Muscle layer of colon (tissue), 2 donors: ENCODE measurements around the gene MAGIX.

Source experiments
- H3K27ac ChIP-seq: one replicate; pipeline ENCODE4 v1.7.0; 2013; ENCODE audit warnings: low read depth, mild to moderate bottlenecking, low read length, moderate library complexity
- H3K27me3 ChIP-seq, 2 donors: one replicate each; pipeline ENCODE4 v1.7.0; 2013; ENCODE audit warnings: low read length in 2 of 2, mild to moderate bottlenecking in 2 of 2; ENCODE audit not compliant: insufficient read depth in 2 of 2, control insufficient read depth in 1 of 2
- H3K36me3 ChIP-seq: one replicate; pipeline ENCODE4 v1.7.0; 2013; ENCODE audit warnings: mild to moderate bottlenecking, low read length; ENCODE audit not compliant: insufficient read depth
- H3K4me1 ChIP-seq: one replicate; pipeline ENCODE4 v1.7.0; 2013; ENCODE audit warnings: mild to moderate bottlenecking, low read length; ENCODE audit not compliant: insufficient read depth
- H3K4me3 ChIP-seq, 2 donors: one replicate each; pipeline ENCODE4 v1.7.0; 2013; ENCODE audit warnings: low read length in 2 of 2, low read depth in 1 of 2, mild to moderate bottlenecking in 1 of 2, moderate library complexity in 1 of 2
- H3K9ac ChIP-seq: one replicate; pipeline ENCODE4 v1.7.0; 2013; ENCODE audit warnings: low read length
- H3K9me3 ChIP-seq: one replicate; pipeline ENCODE4 v1.7.0; 2013; ENCODE audit warnings: mild to moderate bottlenecking, low read length
- donor health status: abdominal sarcoma.
- donor health status: Adenocarcinoma of cecum.

The MAGIX gene

GRCh38 chrX:49175435-49176274 is 13.1 kb downstream of the MAGIX start:
- Histone ChIP-seq H3K4me1 (peaks cover 5% of the 10 kb centered on the region), H3K9me3 (no peaks in the 10 kb centered on the region), H3K36me3 (peaks cover 17% of the 10 kb centered on the region), H3K27me3 (peaks cover 0 to 4% of the 10 kb centered on the region in 2 donors), H3K9ac (no peak overlapping the region), H3K27ac (no peak overlapping the region), H3K4me3 (no peak overlapping the region)

GRCh38 chrX:49176421-49177326 is 14.1 kb downstream of the MAGIX start:
- peaks cover 0 to 4% of the 10 kb centered on the region in 2 donors for H3K27me3 ChIP-seq
- H3K9ac ChIP-seq: no peak overlapping the region
- H3K4me3 ChIP-seq: no peak overlapping the region
- H3K36me3 ChIP-seq: peaks cover 17% of the 10 kb centered on the region
- H3K9me3 ChIP-seq: no peaks in the 10 kb centered on the region
- H3K4me1 ChIP-seq: peaks cover 5% of the 10 kb centered on the region
- H3K27ac ChIP-seq: peak overlapping the region; percentile 32

GRCh38 chrX:49177338-49177833 is 14.8 kb downstream of the MAGIX start:
- peaks cover 5% of the 10 kb centered on the region for H3K4me1 ChIP-seq
- H3K27me3 ChIP-seq: peaks cover 0 to 4% of the 10 kb centered on the region in 2 donors
- H3K27ac ChIP-seq: peak overlapping the region; percentile 52
- H3K4me3 ChIP-seq: no peak overlapping the region
- peaks cover 17% of the 10 kb centered on the region for H3K36me3 ChIP-seq
- H3K9me3 ChIP-seq: no peaks in the 10 kb centered on the region
- H3K9ac ChIP-seq: no peak overlapping the region

- peaks cover 5% of the 10 kb centered on the region for H3K4me1 ChIP-seq
- H3K27ac ChIP-seq: no peak overlapping the region
- H3K9me3 ChIP-seq: no peaks in the 10 kb centered on the region
- no peak overlapping the region for H3K4me3 ChIP-seq
- H3K36me3 ChIP-seq: peaks cover 17% of the 10 kb centered on the region
- H3K9ac ChIP-seq: no peak overlapping the region
- H3K27me3 ChIP-seq: peaks cover 0 to 4% of the 10 kb centered on the region in 2 donors
Measured at GRCh38 chrX:49177873-49178480, 15.4 kb downstream of the MAGIX start.

- H3K4me3 ChIP-seq: no peak overlapping the region
- no peak overlapping the region for H3K27ac ChIP-seq
- peaks cover 0 to 4% of the 10 kb centered on the region in 2 donors for H3K27me3 ChIP-seq
- peaks cover 5% of the 10 kb centered on the region for H3K4me1 ChIP-seq
- no peak overlapping the region for H3K9ac ChIP-seq
- no peaks in the 10 kb centered on the region for H3K9me3 ChIP-seq
- peaks cover 17% of the 10 kb centered on the region for H3K36me3 ChIP-seq
Measured at GRCh38 chrX:49178537-49178936, 16.0 kb downstream of the MAGIX start.

GRCh38 chrX:49179358-49179757 is 16.8 kb downstream of the MAGIX start:
- no peak overlapping the region for H3K4me3 ChIP-seq
- H3K36me3 ChIP-seq: peaks cover 12% of the 10 kb centered on the region
- H3K27me3 ChIP-seq: peaks cover 0 to 4% of the 10 kb centered on the region in 2 donors
- no peaks in the 10 kb centered on the region for H3K9me3 ChIP-seq
- no peak overlapping the region for H3K27ac ChIP-seq
- peaks cover 10% of the 10 kb centered on the region for H3K4me1 ChIP-seq
- H3K9ac ChIP-seq: no peak overlapping the region

- peaks cover 0 to 7% of the 10 kb centered on the region in 2 donors for H3K27me3 ChIP-seq
- H3K4me1 ChIP-seq: peaks cover 14% of the 10 kb centered on the region
- no peaks in the 10 kb centered on the region for H3K9me3 ChIP-seq
- H3K36me3 ChIP-seq: no peaks in the 10 kb centered on the region
- H3K4me3 ChIP-seq: no peak overlapping the region
- H3K27ac ChIP-seq: no peak overlapping the region
- no peak overlapping the region for H3K9ac ChIP-seq
Measured at GRCh38 chrX:49183701-49184281, 21.2 kb downstream of the MAGIX start.

DNA sequence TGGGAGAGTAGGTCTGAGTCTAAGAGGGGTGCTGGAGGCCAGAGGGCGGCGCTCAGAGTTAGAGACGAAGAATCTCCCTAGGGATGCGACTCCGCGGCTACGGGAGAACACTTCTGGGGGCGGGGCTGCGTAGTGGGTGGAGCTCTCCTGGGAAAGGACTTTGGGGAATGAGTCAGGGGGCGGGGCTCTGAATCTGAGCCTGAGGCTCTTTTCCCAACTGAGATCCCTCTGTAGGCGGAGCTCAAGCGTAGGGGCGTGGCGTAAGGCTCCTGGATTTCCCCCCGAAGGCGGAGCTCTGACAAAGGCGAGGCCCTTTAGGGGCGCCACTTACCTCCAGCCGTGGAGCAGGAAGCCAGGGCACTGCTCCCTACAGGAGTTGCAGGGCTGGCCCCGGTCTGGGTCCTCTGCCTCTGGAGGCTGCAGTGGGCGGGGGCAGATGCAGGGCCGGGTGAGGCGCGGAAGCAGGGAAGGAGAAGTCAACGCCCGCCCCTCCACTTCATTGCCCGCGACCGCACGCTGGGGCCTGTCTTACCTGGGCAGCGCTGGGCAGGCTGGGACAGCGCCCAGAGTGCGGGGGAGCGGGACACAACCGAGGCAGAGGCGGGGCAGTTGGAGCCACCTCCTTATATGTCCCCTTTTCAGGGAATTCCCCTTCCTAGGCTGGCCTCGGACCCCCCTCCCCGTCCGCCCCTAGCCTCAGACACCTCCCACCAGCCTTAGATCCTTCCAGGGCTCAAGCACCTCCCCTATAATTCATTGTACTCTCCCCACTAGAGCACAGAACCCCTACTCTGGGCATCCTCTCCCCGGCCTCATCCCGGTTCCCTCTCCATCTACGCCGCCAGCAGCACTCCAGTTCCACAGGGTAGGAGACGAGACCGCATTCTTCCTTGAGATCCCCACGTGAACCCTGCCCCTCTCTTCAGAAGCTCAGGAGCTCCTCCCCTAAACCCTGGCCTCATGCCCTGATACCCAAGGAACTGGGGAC is 22.0 kb downstream of the MAGIX start:
- no peaks in the 10 kb centered on the region for H3K36me3 ChIP-seq
- H3K9ac ChIP-seq: no peak overlapping the region
- peaks cover 14% of the 10 kb centered on the region for H3K4me1 ChIP-seq
- no peak overlapping the region for H3K27ac ChIP-seq
- peak overlapping the region in 1 of 2 donors; percentile 45 for H3K4me3 ChIP-seq
- peaks cover 0 to 7% of the 10 kb centered on the region in 2 donors for H3K27me3 ChIP-seq
- no peaks in the 10 kb centered on the region for H3K9me3 ChIP-seq

DNA sequence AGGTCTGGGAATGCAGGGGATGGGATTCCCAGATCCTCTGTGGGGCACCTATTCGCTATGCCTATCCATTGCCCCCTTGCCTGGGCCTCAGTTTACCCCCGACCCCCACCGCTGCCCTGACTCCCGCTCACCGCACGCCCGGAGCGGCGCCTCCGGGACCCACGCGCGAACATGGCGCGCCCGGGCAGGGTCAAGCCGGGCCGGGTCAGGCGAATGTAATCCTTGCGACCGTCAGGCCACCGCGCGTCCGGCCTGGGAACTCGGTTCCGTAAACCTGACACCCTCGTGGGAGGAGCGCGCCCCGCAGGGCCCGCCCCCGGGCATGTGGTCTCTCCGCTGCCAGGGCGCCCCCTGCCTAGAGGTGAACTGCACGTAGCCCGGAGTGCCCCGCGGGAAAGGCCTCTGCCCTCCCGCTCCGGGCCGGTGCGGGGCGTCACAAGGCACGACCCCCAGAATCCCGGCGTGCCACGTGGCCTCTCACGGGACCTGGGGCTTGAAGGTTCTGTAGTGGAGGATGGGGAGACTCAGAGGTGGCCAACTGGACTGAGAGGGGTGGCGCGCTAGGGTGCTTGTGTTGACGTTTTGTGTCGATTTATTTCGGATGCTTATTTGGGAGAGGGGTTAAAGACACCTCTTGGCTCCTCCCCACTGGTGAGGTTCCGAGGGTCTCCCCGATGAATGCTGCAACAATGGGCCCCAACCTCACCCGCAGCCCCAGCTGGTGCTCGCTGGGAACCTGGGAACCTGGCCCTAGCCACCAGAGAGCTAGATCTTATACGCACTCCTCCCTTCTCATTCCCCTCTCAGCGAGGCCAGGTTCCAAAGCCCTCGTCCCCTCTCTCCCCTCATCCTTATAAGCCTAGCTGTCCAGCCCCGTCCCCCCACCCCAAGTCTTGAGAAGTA is 23.8 kb downstream of the MAGIX start, which contains the start of gene PRICKLE3:
Gene PRICKLE3, minus strand, starts transcription at position 249 of the 903 bp plus-strand sequence. Its CDS starts 76 bp downstream, at position 173.
- Histone ChIP-seq H3K4me1 (peaks cover 14% of the 10 kb centered on the region), H3K4me3 (peak within 1 kb of the TSS; percentile 45 to 50), H3K9ac (no peak within 1 kb of the TSS), H3K27ac (peak within 1 kb of the TSS; percentile 57), H3K27me3 (peaks cover 0 to 7% of the 10 kb centered on the region in 2 donors), H3K9me3 (no peaks in the 10 kb centered on the region), H3K36me3 (no peaks in the 10 kb centered on the region)
